NT2/D1 (cell line): ENCODE data around the gene TXNRD1.

Experiments used
- SUZ12 ChIP-seq: IDR thresholded peaks from 2 replicates; pipeline ENCODE4 v1.6.1; 2011; ENCODE audit not compliant: insufficient read length, insufficient read depth; ENCODE audit errors: extremely low read depth
- YY1 ChIP-seq: IDR thresholded peaks from 2 replicates; pipeline ENCODE4 v1.6.1; 2011; ENCODE audit not compliant: insufficient read length, insufficient read depth
- ZNF274 ChIP-seq: IDR thresholded peaks from 2 replicates; pipeline ENCODE4 v1.6.1; 2011; ENCODE audit warnings: mild to moderate bottlenecking, low read depth, low read length

DNA sequence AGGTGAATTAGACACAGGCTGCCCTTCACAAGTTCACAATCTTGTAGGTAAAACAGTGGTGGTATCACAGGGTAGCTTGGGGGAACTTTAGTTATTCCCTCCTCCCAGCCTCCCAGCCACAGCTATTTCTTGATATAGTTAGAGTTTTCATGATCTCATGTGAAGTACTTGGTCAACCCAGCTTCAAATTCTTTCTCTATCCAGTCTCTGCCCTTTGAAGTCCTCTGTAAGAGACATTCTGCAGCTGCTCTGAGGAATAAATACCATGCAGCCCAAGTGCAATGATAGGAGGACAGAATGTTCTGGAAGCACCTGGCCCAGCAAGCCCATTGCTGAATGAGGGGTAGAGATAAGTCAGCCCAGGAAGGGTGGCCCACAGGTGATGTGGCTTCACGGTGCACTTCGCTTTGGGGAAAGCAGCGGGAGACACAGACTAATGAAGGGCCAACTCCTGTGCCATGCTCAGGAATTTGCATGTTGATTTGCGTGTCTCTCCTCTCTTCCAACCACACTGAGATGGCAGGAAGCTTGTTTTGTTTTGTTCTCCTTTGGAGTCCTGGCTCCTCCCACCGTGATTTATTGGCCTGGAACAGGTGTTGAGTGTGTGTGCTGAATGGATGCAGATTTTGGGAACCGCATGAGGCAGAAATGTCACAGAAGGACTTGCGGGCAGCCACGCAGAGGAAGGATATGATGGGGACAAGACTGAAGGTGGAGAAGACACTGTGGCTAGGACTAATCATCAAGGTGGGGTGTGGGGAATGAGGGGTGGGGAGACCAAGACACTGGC is 8.0 kb upstream of the TXNRD1 start:
- TF ChIP-seq ZNF274, result no peak
- no peak for TF ChIP-seq YY1
- TF ChIP-seq SUZ12, result no peak
